ENCODE measurements around the gene PRUNE2.

Gene PRUNE2

GRCh38 chr9:76704593-76705204 lies 201.2 kb downstream of the PRUNE2 start:
- TF ChIP-seq, protein P1, sequence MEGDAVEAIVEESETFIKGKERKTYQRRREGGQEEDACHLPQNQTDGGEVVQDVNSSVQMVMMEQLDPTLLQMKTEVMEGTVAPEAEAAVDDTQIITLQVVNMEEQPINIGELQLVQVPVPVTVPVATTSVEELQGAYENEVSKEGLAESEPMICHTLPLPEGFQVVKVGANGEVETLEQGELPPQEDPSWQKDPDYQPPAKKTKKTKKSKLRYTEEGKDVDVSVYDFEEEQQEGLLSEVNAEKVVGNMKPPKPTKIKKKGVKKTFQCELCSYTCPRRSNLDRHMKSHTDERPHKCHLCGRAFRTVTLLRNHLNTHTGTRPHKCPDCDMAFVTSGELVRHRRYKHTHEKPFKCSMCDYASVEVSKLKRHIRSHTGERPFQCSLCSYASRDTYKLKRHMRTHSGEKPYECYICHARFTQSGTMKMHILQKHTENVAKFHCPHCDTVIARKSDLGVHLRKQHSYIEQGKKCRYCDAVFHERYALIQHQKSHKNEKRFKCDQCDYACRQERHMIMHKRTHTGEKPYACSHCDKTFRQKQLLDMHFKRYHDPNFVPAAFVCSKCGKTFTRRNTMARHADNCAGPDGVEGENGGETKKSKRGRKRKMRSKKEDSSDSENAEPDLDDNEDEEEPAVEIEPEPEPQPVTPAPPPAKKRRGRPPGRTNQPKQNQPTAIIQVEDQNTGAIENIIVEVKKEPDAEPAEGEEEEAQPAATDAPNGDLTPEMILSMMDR (IDR thresholded peaks at IDR 0.05; ENCODE audit: insufficient read depth, low read length, missing control alignments), result peak; percentile 40
- CTCF ChIA-PET, result interaction anchor here (0.6 to 11.8 kb wide), 23 partner anchors 9 to 401 kb away, joined by 3 to 179 read pairs (median 4); partner anchors contain the start of genes GCNT1 and RFK
- POLR2A ChIA-PET, result no interaction called here
- no peak overlapping the region for H3K4me3 ChIP-seq (ENCODE audit: low read depth, low read length)
- DNase-seq (ENCODE audit: low read depth, low spot score), result peak; percentile 86

- TF ChIP-seq, protein P1 (IDR thresholded peaks at IDR 0.05; ENCODE audit: insufficient read depth, low read length, missing control alignments), result no peak
- no peak for DNase-seq (ENCODE audit: low read depth, low spot score)
- POLR2A ChIA-PET, result no interaction called here
- CTCF ChIA-PET, result interaction anchor here (1.2 to 11.8 kb wide), 12 partner anchors 10 to 309 kb away, joined by 3 to 179 read pairs (median 9); partner anchors contain the start of gene RFK
- H3K4me3 ChIP-seq (ENCODE audit: low read depth, low read length), result no peak overlapping the region
Observed at GRCh38 chr9:76703270-76703669, 202.6 kb downstream of the PRUNE2 start.

- TF ChIP-seq, protein P1 (IDR thresholded peaks at IDR 0.05; ENCODE audit: insufficient read depth, low read length, missing control alignments), result no peak
- H3K4me3 ChIP-seq (ENCODE audit: low read depth, low read length), result no peak overlapping the region
- POLR2A ChIA-PET, result interaction anchor here (0.6 kb wide), 1 partner anchor 139 kb away, joined by 4 read pairs; no protein-coding TSS in a partner anchor
- DNase-seq (ENCODE audit: low read depth, low spot score), result no peak
- CTCF ChIA-PET, result interaction anchor here (0.9 to 11.8 kb wide), 9 partner anchors 9 to 308 kb away, joined by 3 to 179 read pairs (median 11); partner anchors contain the start of gene RFK
Observed at GRCh38 chr9:76701441-76702039, 204.4 kb downstream of the PRUNE2 start.

DNA sequence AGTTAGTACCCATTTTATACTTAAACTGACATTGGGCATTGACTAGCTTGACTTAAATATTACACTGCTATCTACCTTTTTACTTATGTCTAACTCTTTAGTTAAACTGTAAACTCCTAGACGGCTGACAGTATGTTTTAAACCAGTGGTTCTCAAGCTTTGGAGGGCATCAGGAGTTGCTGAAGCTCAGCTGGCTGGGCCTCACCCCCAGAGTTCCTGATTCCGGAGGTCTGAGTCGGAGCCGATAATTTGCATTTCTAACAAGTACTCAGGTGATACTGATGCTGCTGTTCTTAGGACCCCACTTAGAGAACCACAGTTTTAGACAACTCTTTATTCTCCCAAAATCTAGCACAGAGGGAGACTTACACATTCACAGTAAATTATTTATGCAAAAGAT lies 205.0 kb downstream of the PRUNE2 start:
- no peak for DNase-seq (ENCODE audit: low read depth, low spot score)
- ChIA-PET CTCF (interaction anchor here (0.9 to 11.8 kb wide), 10 partner anchors 10 to 307 kb away, joined by 3 to 179 read pairs (median 6); partner anchors contain the start of gene RFK), POLR2A (no interaction called here)
- no peak overlapping the region for H3K4me3 ChIP-seq (ENCODE audit: low read depth, low read length)
- TF ChIP-seq, protein P1 (IDR thresholded peaks at IDR 0.05; ENCODE audit: insufficient read depth, low read length, missing control alignments), result no peak

DNA sequence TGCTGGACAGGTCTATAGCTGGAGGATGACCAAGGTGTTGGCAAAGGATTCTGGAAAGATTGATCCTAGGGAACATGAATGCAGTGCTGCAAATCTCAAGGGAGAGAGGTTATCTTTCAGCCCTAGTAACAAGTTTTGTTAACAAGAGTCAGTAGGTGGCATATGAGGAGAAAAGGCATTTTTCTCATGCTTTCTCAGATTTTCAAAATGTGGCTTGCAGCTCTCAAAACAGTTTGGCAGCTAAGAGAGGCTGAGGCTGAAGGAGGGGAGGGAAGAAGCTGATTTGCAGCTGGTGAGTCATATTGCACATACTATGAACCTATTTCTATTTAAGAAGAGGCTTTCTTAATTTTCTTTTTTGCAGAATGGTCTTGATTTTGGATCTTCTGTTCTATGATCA lies 205.9 kb downstream of the PRUNE2 start:
- peak; percentile 63 for DNase-seq (ENCODE audit: low read depth, low spot score)
- ChIA-PET POLR2A (interaction anchor here (0.8 kb wide), 1 partner anchor 41 kb away, joined by 3 read pairs; no protein-coding TSS in a partner anchor), CTCF (interaction anchor here (1.0 to 11.8 kb wide), 10 partner anchors 9 to 308 kb away, joined by 3 to 179 read pairs (median 3); partner anchors contain the start of gene RFK)
- H3K4me3 ChIP-seq (ENCODE audit: low read depth, low read length), result no peak overlapping the region
- TF ChIP-seq, protein P1 (IDR thresholded peaks at IDR 0.05; ENCODE audit: insufficient read depth, low read length, missing control alignments), result no peak

DNA sequence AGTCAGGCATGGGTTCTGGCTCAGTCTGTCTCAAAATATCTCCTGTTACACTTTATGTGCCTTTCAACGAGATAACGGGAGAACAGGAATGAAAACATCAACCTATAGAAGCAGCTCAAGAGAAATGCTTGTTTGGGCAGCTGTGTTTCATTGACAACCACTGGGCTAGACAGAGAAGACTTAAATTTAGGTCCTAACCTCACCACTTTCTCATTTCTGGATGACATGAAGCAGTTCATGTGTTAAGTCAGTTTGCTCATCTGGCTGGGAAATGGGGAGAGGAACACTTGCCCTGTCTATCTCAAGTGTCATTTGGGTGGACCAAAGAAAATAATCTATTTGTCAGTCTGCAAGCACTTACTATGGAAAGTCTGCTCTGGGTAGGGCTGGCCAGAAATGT lies 208.4 kb downstream of the PRUNE2 start:
- ChIA-PET POLR2A (no interaction called here), CTCF (interaction anchor here (11.8 kb wide), 1 partner anchor 34 kb away, joined by 179 read pairs; no protein-coding TSS in a partner anchor)

More for the DNA sequence above, 208.4 kb downstream of the PRUNE2 start:
- TF ChIP-seq, protein P1 (IDR thresholded peaks at IDR 0.05; ENCODE audit: insufficient read depth, low read length, missing control alignments), result no peak
- no peak overlapping the region for H3K4me3 ChIP-seq (ENCODE audit: low read depth, low read length)
- DNase-seq (ENCODE audit: low read depth, low spot score), result no peak

Data from AG04449 (cell line).